Mesenchymal stem cell (in vitro differentiated cells and primary cell): Measurements from ENCODE around the gene DST.
A peak's percentile ranks its signal among the peaks of the same experiment; 100 is the strongest.

Source experiments
- DNase-seq: peaks from one replicate; pipeline ENCODE4 v3.0.0-alpha.2; 2013
- H2AFZ ChIP-seq: one replicate; pipeline ENCODE4 v1.6.1; 2013; ENCODE audit warnings: low read depth, mild to moderate bottlenecking, control low read depth, inconsistent platforms, low read length, moderate library complexity
- H2AK5ac ChIP-seq: 2 replicates; pipeline ENCODE4 v1.6.1; 2013; ENCODE audit warnings: low read length, moderate library complexity, mild to moderate bottlenecking, inconsistent platforms; ENCODE audit not compliant: severe bottlenecking
- H2BK120ac ChIP-seq: one replicate; pipeline ENCODE4 v1.6.1; 2013; ENCODE audit warnings: low read depth, mild to moderate bottlenecking, inconsistent platforms, low read length, moderate library complexity
- H2BK12ac ChIP-seq, 2 experiments: one replicate each; pipeline ENCODE4 v1.6.1; 2013; ENCODE audit warnings: inconsistent platforms in 2 of 2, low read length in 2 of 2, mild to moderate bottlenecking in 2 of 2, moderate library complexity in 2 of 2, control low read depth in 1 of 2
- H2BK15ac ChIP-seq: one replicate; pipeline ENCODE4 v1.6.1; 2013; ENCODE audit warnings: mild to moderate bottlenecking, low read depth, inconsistent platforms; ENCODE audit not compliant: poor library complexity, severe bottlenecking
- H2BK5ac ChIP-seq: 2 replicates; pipeline ENCODE4 v1.6.1; 2013; ENCODE audit warnings: low read depth, mild to moderate bottlenecking, low read length, control low read depth, inconsistent platforms; ENCODE audit not compliant: poor library complexity, severe bottlenecking
- H3K14ac ChIP-seq, 2 experiments: one replicate each; pipeline ENCODE4 v1.6.1; 2013; ENCODE audit warnings: inconsistent platforms in 2 of 2, low read length in 2 of 2, control low read depth in 1 of 2, mild to moderate bottlenecking in 1 of 2, moderate library complexity in 1 of 2
- H3K18ac ChIP-seq, 2 experiments: one replicate each; pipeline ENCODE4 v1.6.1; 2013; ENCODE audit warnings: inconsistent platforms in 2 of 2, low read length in 2 of 2, control low read depth in 1 of 2, low read depth in 1 of 2, mild to moderate bottlenecking in 1 of 2
- H3K23ac ChIP-seq, 2 experiments: one replicate each; pipeline ENCODE4 v1.6.1; 2013; ENCODE audit warnings: inconsistent platforms in 2 of 2, low read length in 2 of 2, mild to moderate bottlenecking in 2 of 2, moderate library complexity in 2 of 2, control low read depth in 1 of 2
- H3K27ac ChIP-seq: 2 replicates; pipeline ENCODE4 v1.5.1; 2013; ENCODE audit warnings: mild to moderate bottlenecking, moderate library complexity, low read length, control low read depth, inconsistent platforms; ENCODE audit not compliant: poor library complexity, severe bottlenecking
- H3K27me3 ChIP-seq, 2 experiments: 2 replicates each; pipeline versions ENCODE4 v1.6.1 to v1.7.0; 2013; ENCODE audit warnings: low read length in 2 of 2, mild to moderate bottlenecking in 2 of 2, moderate library complexity in 2 of 2, control low read depth in 1 of 2, inconsistent platforms in 1 of 2; ENCODE audit not compliant: control insufficient read depth in 1 of 2, insufficient read depth in 1 of 2
- H3K36me3 ChIP-seq, 2 experiments: 2 replicates each; pipeline versions ENCODE4 v1.6.1 to v1.7.0; 2013; ENCODE audit warnings: low read length in 2 of 2, control low read depth in 1 of 2, inconsistent platforms in 1 of 2, low read depth in 1 of 2, mild to moderate bottlenecking in 1 of 2; ENCODE audit not compliant: insufficient read depth in 2 of 2, control insufficient read depth in 1 of 2
- H3K4ac ChIP-seq, 2 experiments: one replicate each; pipeline ENCODE4 v1.6.1; 2013; ENCODE audit warnings: inconsistent platforms in 2 of 2, low read length in 2 of 2, mild to moderate bottlenecking in 2 of 2, moderate library complexity in 2 of 2, control low read depth in 1 of 2, low read depth in 1 of 2
- H3K4me1 ChIP-seq: 2 replicates; pipeline ENCODE4 v1.6.1; 2013; ENCODE audit warnings: low read depth, low read length, control low read depth; ENCODE audit not compliant: control insufficient read depth, insufficient read depth
- H3K4me2 ChIP-seq: 2 replicates; pipeline ENCODE4 v1.6.1; 2013; ENCODE audit warnings: low read length, mild to moderate bottlenecking, inconsistent platforms; ENCODE audit not compliant: poor library complexity, severe bottlenecking
- H3K4me3 ChIP-seq, 2 experiments: 2 replicates each; pipeline versions ENCODE4 v1.5.1 to v1.7.0; 2013; ENCODE audit warnings: low read length in 2 of 2, mild to moderate bottlenecking in 2 of 2, control low read depth in 1 of 2, low read depth in 1 of 2; ENCODE audit not compliant: insufficient read depth in 1 of 2
- H3K79me1 ChIP-seq: replicated peaks from 2 replicates; pipeline ENCODE4 v1.6.1; 2013; ENCODE audit warnings: mild to moderate bottlenecking, control low read depth, low read length, inconsistent platforms; ENCODE audit not compliant: poor library complexity, severe bottlenecking
- H3K9ac ChIP-seq: 2 replicates; pipeline ENCODE4 v1.7.0; 2013; ENCODE audit warnings: mild to moderate bottlenecking, low read length, moderate library complexity
- H3K9me3 ChIP-seq: 2 replicates; pipeline ENCODE4 v1.7.0; 2013; ENCODE audit warnings: mild to moderate bottlenecking, low read length; ENCODE audit not compliant: control insufficient read depth
- H4K8ac ChIP-seq: one replicate; pipeline ENCODE4 v1.6.1; 2013; ENCODE audit warnings: inconsistent platforms, mild to moderate bottlenecking, low read length, moderate library complexity
- H4K91ac ChIP-seq: one replicate; pipeline ENCODE4 v1.6.1; 2013; ENCODE audit warnings: mild to moderate bottlenecking, low read length, inconsistent platforms
- WGBS: methylation state at CpG from one replicate; pipeline ENCODE4 v1.1.7; 2013; ENCODE audit warnings: mixed read lengths; 5-methylcytosine and 5-hydroxymethylcytosine counted together

Gene DST

DNA sequence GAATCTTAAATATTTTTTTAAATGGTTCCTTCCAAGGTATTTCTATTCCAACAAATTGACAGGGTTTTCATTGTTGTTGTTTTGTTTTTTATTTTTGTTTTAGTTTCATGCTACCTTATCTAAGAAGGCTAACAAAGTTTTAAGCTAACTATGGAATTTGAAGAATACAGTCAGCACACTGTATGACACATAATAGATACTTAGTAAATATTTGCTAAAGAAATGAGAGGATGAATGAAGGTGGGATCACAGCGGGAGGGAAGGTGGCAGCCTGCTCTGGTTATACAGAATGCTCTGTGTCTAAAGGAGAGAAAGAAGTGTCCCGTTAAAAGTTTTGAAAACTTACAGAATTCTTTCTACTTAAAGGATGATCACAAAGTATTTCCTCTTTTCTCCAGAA lies 43.7 kb upstream of the DST start:
- H3K4me3 ChIP-seq, result no peak overlapping the region
- no peak overlapping the region for H2BK12ac ChIP-seq
- H3K27me3 ChIP-seq, result no peaks in the 10 kb centered on the region
- no peak overlapping the region for H3K18ac ChIP-seq
- peaks cover 0 to 20% of the 10 kb centered on the region in 2 experiments for H3K36me3 ChIP-seq
- no peak overlapping the region for H2AK5ac ChIP-seq
- no peak overlapping the region for H3K4ac ChIP-seq
- no peak overlapping the region for H2BK5ac ChIP-seq
- no peak for DNase-seq
- H3K9ac ChIP-seq, result no peak overlapping the region
- no peak overlapping the region for H4K8ac ChIP-seq
- WGBS, result 100% methylated on average over 1 of the region's 2 CpGs
- no peak overlapping the region for H3K14ac ChIP-seq
- peaks cover 1% of the 10 kb centered on the region for H3K4me1 ChIP-seq
- H3K9me3 ChIP-seq, result no peaks in the 10 kb centered on the region
- H3K23ac ChIP-seq, result no peak overlapping the region
- H3K79me1 ChIP-seq, result no peaks in the 10 kb centered on the region
- no peak overlapping the region for H2BK120ac ChIP-seq
- H4K91ac ChIP-seq, result no peak overlapping the region
- H3K4me2 ChIP-seq, result no peak overlapping the region
- no peak overlapping the region for H2AFZ ChIP-seq
- no peak overlapping the region for H2BK15ac ChIP-seq
- H3K27ac ChIP-seq, result no peak overlapping the region

DNA sequence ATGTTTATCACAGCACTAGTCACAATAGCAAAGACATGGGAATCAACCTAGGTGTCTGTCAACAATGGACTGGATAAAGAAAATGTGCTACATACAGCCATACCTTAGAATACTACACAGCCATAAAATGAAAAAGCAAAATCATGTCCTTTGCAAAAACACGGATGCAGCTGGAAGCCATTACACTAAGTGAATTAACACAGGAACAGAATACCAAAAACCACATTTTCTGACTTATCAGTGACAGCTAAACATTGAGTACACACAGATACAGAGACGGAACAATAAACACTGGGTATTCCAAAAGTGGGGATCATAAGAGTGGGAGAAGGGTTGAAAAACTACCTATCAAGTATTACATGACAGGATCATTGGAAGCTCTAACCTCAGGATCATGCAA lies 43.3 kb upstream of the DST start:
- no peak overlapping the region for H3K27ac ChIP-seq
- no peak overlapping the region for H4K8ac ChIP-seq
- H2BK15ac ChIP-seq, result no peak overlapping the region
- no peak for DNase-seq
- peaks cover 0 to 22% of the 10 kb centered on the region in 2 experiments for H3K36me3 ChIP-seq
- H3K4me1 ChIP-seq, result peaks cover 3% of the 10 kb centered on the region
- H2BK12ac ChIP-seq, result no peak overlapping the region
- H2BK120ac ChIP-seq, result no peak overlapping the region
- no peak overlapping the region for H3K4me2 ChIP-seq
- H3K23ac ChIP-seq, result no peak overlapping the region
- H3K14ac ChIP-seq, result no peak overlapping the region
- H3K4me3 ChIP-seq, result no peak overlapping the region
- no peaks in the 10 kb centered on the region for H3K9me3 ChIP-seq
- no peak overlapping the region for H2BK5ac ChIP-seq
- H2AFZ ChIP-seq, result no peak overlapping the region
- WGBS, result 84% methylated on average over 1 of the region's 2 CpGs
- no peak overlapping the region for H3K9ac ChIP-seq
- H3K4ac ChIP-seq, result no peak overlapping the region
- no peak overlapping the region for H2AK5ac ChIP-seq
- H3K27me3 ChIP-seq, result no peaks in the 10 kb centered on the region
- no peak overlapping the region for H4K91ac ChIP-seq
- no peak overlapping the region for H3K18ac ChIP-seq
- peaks cover 4% of the 10 kb centered on the region for H3K79me1 ChIP-seq

DNA sequence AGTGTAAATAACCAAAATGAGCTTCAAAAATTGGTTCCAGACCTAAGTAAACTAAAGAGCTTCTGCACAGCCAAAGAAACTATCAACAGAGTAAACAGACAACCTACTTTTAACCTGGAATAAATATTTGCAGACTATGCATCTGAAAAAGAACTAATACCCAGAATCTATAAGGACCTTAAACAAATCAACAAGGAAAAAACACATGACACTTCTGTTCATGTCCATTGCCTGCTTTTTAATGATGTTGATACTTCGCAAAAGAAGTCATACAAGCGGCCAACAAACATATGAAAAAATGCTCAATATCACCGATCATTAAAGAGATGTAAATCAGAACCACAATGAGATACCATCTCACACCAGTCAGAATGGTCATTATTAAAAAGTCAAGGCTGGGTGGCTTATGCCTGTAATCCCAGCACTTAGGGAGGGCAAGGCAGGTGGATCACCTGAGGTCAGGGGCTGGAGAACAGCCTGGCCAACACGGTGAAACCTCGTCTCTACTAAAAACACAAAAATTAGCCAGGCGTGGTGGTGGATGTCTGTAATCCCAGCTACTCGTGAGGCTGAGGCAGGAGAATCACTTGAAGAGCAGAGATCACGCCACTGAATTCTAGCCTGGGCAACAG lies 42.5 kb upstream of the DST start:
- H3K18ac ChIP-seq, result no peak overlapping the region
- H2AK5ac ChIP-seq, result no peak overlapping the region
- H3K79me1 ChIP-seq, result peaks cover 4% of the 10 kb centered on the region
- H3K9me3 ChIP-seq, result no peaks in the 10 kb centered on the region
- no peak overlapping the region for H3K4me2 ChIP-seq
- no peak overlapping the region for H3K9ac ChIP-seq
- H3K4me3 ChIP-seq, result no peak overlapping the region
- no peak for DNase-seq
- H4K8ac ChIP-seq, result no peak overlapping the region
- no peak overlapping the region for H3K27ac ChIP-seq
- no peak overlapping the region for H2AFZ ChIP-seq
- WGBS, result 94% methylated on average over 7 of the region's 8 CpGs
- no peak overlapping the region for H4K91ac ChIP-seq
- no peak overlapping the region for H2BK12ac ChIP-seq
- no peak overlapping the region for H3K23ac ChIP-seq
- no peak overlapping the region for H2BK15ac ChIP-seq
- peaks cover 0 to 22% of the 10 kb centered on the region in 2 experiments for H3K36me3 ChIP-seq
- H2BK120ac ChIP-seq, result no peak overlapping the region
- no peak overlapping the region for H3K4ac ChIP-seq
- H3K27me3 ChIP-seq, result no peaks in the 10 kb centered on the region
- no peak overlapping the region for H2BK5ac ChIP-seq
- H3K4me1 ChIP-seq, result peaks cover 3% of the 10 kb centered on the region
- no peak overlapping the region for H3K14ac ChIP-seq

GRCh38 chr6:56684342-56685101 lies 41.8 kb upstream of the DST start:
- H2BK15ac ChIP-seq, result no peak overlapping the region
- peak overlapping the region; percentile 67 for H4K8ac ChIP-seq
- no peak overlapping the region for H3K4me2 ChIP-seq
- no peak overlapping the region for H2AFZ ChIP-seq
- H2AK5ac ChIP-seq, result no peak overlapping the region
- H3K4ac ChIP-seq, result peak overlapping the region; percentile 27 to 43
- no peaks in the 10 kb centered on the region for H3K27me3 ChIP-seq
- no peak overlapping the region for H3K14ac ChIP-seq
- no peak overlapping the region for H2BK120ac ChIP-seq
- peak overlapping the region in 1 of 2 experiments; percentile 47 for H2BK12ac ChIP-seq
- DNase-seq, result no peak
- peak overlapping the region; percentile 4 to 58 for H3K18ac ChIP-seq
- H3K9ac ChIP-seq, result peak overlapping the region; percentile 56
- peaks cover 0 to 22% of the 10 kb centered on the region in 2 experiments for H3K36me3 ChIP-seq
- peaks cover 3% of the 10 kb centered on the region for H3K4me1 ChIP-seq
- peak overlapping the region; percentile 57 for H3K27ac ChIP-seq
- 98% methylated on average over 6 of the region's 7 CpGs for WGBS
- no peak overlapping the region for H3K4me3 ChIP-seq
- H2BK5ac ChIP-seq, result no peak overlapping the region
- H3K79me1 ChIP-seq, result peaks cover 4% of the 10 kb centered on the region
- no peak overlapping the region for H4K91ac ChIP-seq
- peak overlapping the region in 1 of 2 experiments; percentile 51 for H3K23ac ChIP-seq
- no peaks in the 10 kb centered on the region for H3K9me3 ChIP-seq
